GM12892 (cell line): ENCODE measurements around the gene ITSN1.

Source experiments
- POLR2A ChIP-seq: IDR thresholded peaks from 2 replicates; pipeline ENCODE4 v1.6.1; 2011; ENCODE audit warnings: low read depth, low read length, control low read depth
- TAF1 ChIP-seq: IDR thresholded peaks from 2 replicates; pipeline ENCODE4 v1.6.1; 2011; ENCODE audit warnings: low read depth, mild to moderate bottlenecking, control low read depth, low read length, borderline replicate concordance

- no peak for TF ChIP-seq TAF1
- TF ChIP-seq POLR2A: no peak
Observed at GRCh38 chr21:33894736-33895288, 252.5 kb downstream of the ITSN1 start.
